Transverse colon (tissue), 4 donors: Measurements from ENCODE around the gene ARFGEF2. TPM values are rescaled to one million over a fixed set of nuclear protein-coding genes. Genes with fewer than 3 reads are reported as not detected.

Source experiments
- DNase-seq: peaks from one replicate; pipeline ENCODE4 v3.0.0-alpha.2; 2019
- H3K27ac ChIP-seq, 4 donors: fragments of 200-600 bp; sonication (generic); 2 replicates each; pipeline ENCODE4 v1.5.1; 2016 to 2018; ENCODE audit warnings: inconsistent platforms in 4 of 4
- H3K27me3 ChIP-seq: fragments of 200-600 bp; sonication (generic); 2 replicates; pipeline ENCODE4 v1.5.1; 2017; ENCODE audit warnings: inconsistent platforms
- H3K36me3 ChIP-seq, 4 donors: fragments of 200-600 bp; sonication (generic); 2 replicates each; pipeline ENCODE4 v1.5.1; 2017 to 2019; ENCODE audit warnings: inconsistent platforms in 4 of 4
- H3K4me1 ChIP-seq, 4 donors: fragments of 200-600 bp; sonication (generic); 2 replicates each; pipeline ENCODE4 v1.5.1; 2017 to 2020; ENCODE audit warnings: inconsistent platforms in 4 of 4
- H3K4me3 ChIP-seq, 4 donors: fragments of 200-600 bp; sonication (generic); 1 replicate in 1 of 4; 2 replicates in 3 of 4; pipeline versions ENCODE4 v1.5.1 to v1.6.1; 2017 to 2019; ENCODE audit warnings: inconsistent platforms in 4 of 4
- H3K9me3 ChIP-seq, 2 donors: fragments of 200-600 bp; sonication (generic); 2 replicates each; pipeline ENCODE4 v1.5.1; 2017 to 2019; ENCODE audit warnings: inconsistent platforms in 2 of 2
- CTCF ChIP-seq, 5 experiments: fragments of 200-600 bp in 3 of 5; fragments of 450-650 bp in 2 of 5; sonication (generic) in 3 of 5; IDR thresholded peaks; 1 replicate in 2 of 5; 2 replicates in 3 of 5; pipeline ENCODE4 v1.5.1; 2016 to 2017; ENCODE audit warnings: antibody characterized with exemption in 5 of 5, inconsistent platforms in 3 of 5, mild to moderate bottlenecking in 2 of 5, moderate library complexity in 1 of 5
- EP300 ChIP-seq: sonication (generic); formaldehyde crosslinking; IDR thresholded peaks from one replicate; pipeline ENCODE4 v1.6.1; 2017; ENCODE audit warnings: antibody characterized with exemption, low read depth
- POLR2A ChIP-seq: fragments of 450-650 bp; IDR thresholded peaks from one replicate; pipeline ENCODE4 v1.6.1; 2016; ENCODE audit warnings: antibody characterized with exemption, mild to moderate bottlenecking, moderate library complexity
- POLR2AphosphoS5 ChIP-seq, 3 donors: sonication (generic); formaldehyde crosslinking; IDR thresholded peaks; one replicate each; pipeline ENCODE4 v1.6.1; 2016; ENCODE audit warnings: antibody characterized with exemption in 3 of 3
- WGBS, 2 donors: methylation state at CpG; one replicate each; pipeline ENCODE4 v1.1.5; 2018; ENCODE audit warnings: low coverage in 1 of 2; 5-methylcytosine and 5-hydroxymethylcytosine counted together
- in situ Hi-C, 4 donors: fragments of 200-750 bp; cut with MboI; loops; one replicate each; pipeline versions ENCODE4 v1.15.0 to v1.15.1; 2017; ENCODE audit warnings: low sequenced_read_pairs in 3 of 4, low pct_ligation_motif_present in 1 of 4, low pct_unique_long_range_greater_than_20kb in 1 of 4
- intact Hi-C: fragments of 100-400 bp; cut with DNase I; formaldehyde crosslinking; loops from one replicate; pipeline ENCODE4 v1.15.1; 2023; ENCODE audit warnings: low total_unique reads
- total RNA-seq, 4 donors: library from RNA; depleted of rRNA; stranded (reverse); fragments of >200 nt; gene quantifications; one replicate each; pipeline ENCODE4 v1.1.0, GENCODE V29; 2016

Gene ARFGEF2
- total RNA-seq, 4 donors from 2014 or later: 52.5 to 69.5 (median 68.5) TPM

DNA sequence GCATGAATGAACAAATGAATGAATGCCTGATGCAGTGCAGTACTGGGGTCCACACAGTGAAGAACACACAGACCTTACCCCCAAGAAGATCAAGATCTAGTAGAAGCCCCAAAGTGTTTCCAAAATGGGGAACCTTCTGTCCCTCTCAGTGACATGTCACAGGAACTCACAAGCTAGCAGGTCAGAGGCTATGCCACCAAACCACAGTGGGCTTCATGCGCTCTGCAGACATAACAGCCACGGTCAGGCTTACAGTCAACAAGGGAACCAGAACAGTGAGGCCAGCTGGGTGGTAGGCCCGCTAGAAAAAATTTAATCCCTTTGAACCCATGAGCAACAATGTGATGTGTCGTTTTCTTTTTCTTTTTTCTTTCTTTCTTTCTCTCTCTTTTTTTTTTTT lies 20.2 kb upstream of the ARFGEF2 start:
- no peak overlapping the region for H3K27ac ChIP-seq
- intact Hi-C loops (no loop called here), in situ Hi-C loops (loop anchor here in 1 of 4 donors (5.0 kb wide), 1 partner anchor 244 kb away; no protein-coding TSS in a partner anchor)
- H3K9me3 ChIP-seq: no peaks in the 10 kb centered on the region
- no peak for DNase-seq
- no peaks in the 10 kb centered on the region for H3K27me3 ChIP-seq
- no peak overlapping the region for H3K4me3 ChIP-seq
- 87% methylated on average over 4 of the region's 4 CpGs; no CpG with 5 or more reads in 1 of the 2 donors for WGBS, 2 donors
- H3K36me3 ChIP-seq: no peaks in the 10 kb centered on the region
- no peak for TF ChIP-seq POLR2A
- TF ChIP-seq POLR2AphosphoS5 (IDR thresholded peaks at IDR 0.05): no peak
- TF ChIP-seq CTCF (IDR thresholded peaks at IDR 0.05): no peak
- TF ChIP-seq EP300: no peak
- H3K4me1 ChIP-seq: peaks cover 0 to 8% (median 0%) of the 10 kb centered on the region in 4 donors

GRCh38 chr20:48903705-48904104 lies 17.8 kb upstream of the ARFGEF2 start:
- 80 to 93% methylated on average over 3 to 10 of the region's 10 CpGs for WGBS, 2 donors
- intact Hi-C loops (loop anchor here (2.0 kb wide), 1 partner anchor 247 kb away; no protein-coding TSS in a partner anchor), in situ Hi-C loops (loop anchor here in 1 of 4 donors (5.0 kb wide), 1 partner anchor 246 kb away; no protein-coding TSS in a partner anchor)
- Histone ChIP-seq H3K27me3 (no peaks in the 10 kb centered on the region), H3K4me1 (peaks cover 0 to 8% (median 0%) of the 10 kb centered on the region in 4 donors), H3K36me3 (no peaks in the 10 kb centered on the region), H3K27ac (no peak overlapping the region), H3K9me3 (no peaks in the 10 kb centered on the region), H3K4me3 (no peak overlapping the region)
- no peak for DNase-seq
- no peak for TF ChIP-seq POLR2AphosphoS5 (IDR thresholded peaks at IDR 0.05)
- TF ChIP-seq CTCF (IDR thresholded peaks at IDR 0.05): no peak
- TF ChIP-seq POLR2A: no peak
- TF ChIP-seq EP300: no peak

DNA sequence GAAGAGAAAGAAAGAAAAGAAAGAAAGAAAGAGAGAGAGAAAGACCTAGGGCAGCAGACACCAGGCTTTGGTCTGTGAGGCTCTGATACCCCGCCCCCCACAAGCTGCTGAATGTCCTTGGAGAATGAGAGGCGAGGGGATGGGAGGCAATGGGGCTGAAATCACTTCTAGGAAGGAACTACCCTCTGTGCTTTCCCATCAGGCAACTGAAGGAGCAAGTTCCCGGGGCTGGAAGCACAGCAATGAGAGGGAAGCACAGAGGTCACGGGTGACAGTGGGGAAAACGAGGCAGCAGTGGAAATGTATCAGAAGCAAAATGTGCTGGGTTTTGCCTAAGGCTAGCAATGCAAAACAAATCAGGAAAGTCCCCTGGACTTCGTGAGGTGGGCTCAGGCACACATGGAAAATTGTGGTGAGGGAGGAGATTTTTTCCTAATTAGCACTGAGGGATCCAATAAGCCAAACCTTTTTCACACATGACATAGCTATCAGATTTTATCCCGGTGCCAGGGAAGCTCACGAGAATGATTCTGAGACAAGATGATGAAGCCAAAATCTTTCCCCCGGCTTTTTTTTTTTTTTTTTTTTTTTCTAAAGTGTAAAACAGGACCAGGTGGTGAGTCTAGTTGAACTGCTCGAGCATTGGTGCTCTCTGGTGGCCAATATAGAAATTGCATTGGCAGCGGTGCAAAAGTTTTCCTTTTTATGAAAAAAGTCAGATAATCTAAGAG lies 16.8 kb upstream of the ARFGEF2 start:
- Histone ChIP-seq H3K36me3 (no peaks in the 10 kb centered on the region), H3K4me1 (peaks cover 0 to 8% (median 0%) of the 10 kb centered on the region in 4 donors), H3K9me3 (no peaks in the 10 kb centered on the region), H3K27ac (no peak overlapping the region), H3K27me3 (no peaks in the 10 kb centered on the region), H3K4me3 (no peak overlapping the region)
- 17 to 19% methylated on average over 9 to 11 of the region's 11 CpGs for WGBS, 2 donors
- in situ Hi-C loops: loop anchor here in 3 of 4 donors (5.0 kb wide), 1 partner anchor 247 kb away; no protein-coding TSS in a partner anchor
- DNase-seq: peak; percentile 66
- TF ChIP-seq CTCF (IDR thresholded peaks at IDR 0.05) (peak; percentile 80 to 89 (median 85)), POLR2AphosphoS5 (IDR thresholded peaks at IDR 0.05) (no peak), POLR2A (no peak)
- intact Hi-C loops: loop anchor here (2.0 kb wide), 1 partner anchor 248 kb away; no protein-coding TSS in a partner anchor

DNA sequence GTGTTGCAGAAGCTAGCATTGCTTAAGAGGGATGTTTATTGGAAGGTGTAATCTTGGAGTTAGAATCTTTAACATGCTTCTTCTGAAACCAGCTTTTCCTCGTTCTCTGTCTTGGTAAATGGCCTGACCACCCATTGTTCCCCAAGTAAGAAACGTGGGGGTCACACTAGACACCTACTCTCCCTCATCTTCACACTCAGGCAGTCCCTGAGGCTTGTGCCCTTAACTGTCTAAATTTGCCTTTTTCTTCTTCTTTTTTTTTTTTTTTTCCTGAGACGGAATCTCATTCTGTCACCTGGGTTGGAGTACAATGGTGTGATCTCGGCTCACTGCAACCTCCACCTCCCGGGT lies 16.2 kb upstream of the ARFGEF2 start:
- 23 to 66% methylated on average over 2 to 5 of the region's 5 CpGs for WGBS, 2 donors
- Histone ChIP-seq H3K36me3 (no peaks in the 10 kb centered on the region), H3K27me3 (no peaks in the 10 kb centered on the region), H3K9me3 (no peaks in the 10 kb centered on the region), H3K27ac (no peak overlapping the region), H3K4me1 (peaks cover 0 to 8% (median 0%) of the 10 kb centered on the region in 4 donors), H3K4me3 (no peak overlapping the region)
- no peak for TF ChIP-seq POLR2A
- TF ChIP-seq CTCF (IDR thresholded peaks at IDR 0.05): peak in 1 of 5 experiments; percentile 15
- intact Hi-C loops (loop anchor here (2.0 kb wide), 1 partner anchor 248 kb away; no protein-coding TSS in a partner anchor), in situ Hi-C loops (loop anchor here in 2 of 4 donors (5.0 kb wide), 1 partner anchor 248 kb away; no protein-coding TSS in a partner anchor)
- no peak for DNase-seq
